ENCODE results near the gene MUS81. TPM values are rescaled to one million over a fixed set of nuclear protein-coding genes. Genes with fewer than 3 reads are reported as not detected.

Gene MUS81
- total and polyA plus RNA-seq, 2 of the 13 experiments (the other 11 are each of a cell fraction or from before 2014, with no cell fraction given): 25.6 to 30.2 TPM

- TF ChIP-seq ZBTB4 (CRISPR knock-in tag; IDR thresholded peaks at IDR 0.05; ENCODE audit: borderline replicate concordance) (no peak), PCBP2 (optimal IDR thresholded peaks at IDR 0.05; ENCODE audit: low read depth, low read length, poor library complexity, severe bottlenecking) (no peak), ZMYM4 (CRISPR knock-in tag; IDR thresholded peaks at IDR 0.05) (no peak), KDM1A (CRISPR knock-in tag; IDR thresholded peaks at IDR 0.05) (no peak), RFX1 (IDR thresholded peaks at IDR 0.05) (no peak), HOXA7 (CRISPR knock-in tag; IDR thresholded peaks at IDR 0.05) (no peak), CCDC6 (CRISPR knock-in tag; IDR thresholded peaks at IDR 0.05) (no peak), ZKSCAN8 (CRISPR knock-in tag; IDR thresholded peaks at IDR 0.05; ENCODE audit: borderline replicate concordance) (no peak), ZBTB7B (CRISPR knock-in tag; IDR thresholded peaks at IDR 0.05) (no peak)
- TF ChIP-seq, protein P1, sequence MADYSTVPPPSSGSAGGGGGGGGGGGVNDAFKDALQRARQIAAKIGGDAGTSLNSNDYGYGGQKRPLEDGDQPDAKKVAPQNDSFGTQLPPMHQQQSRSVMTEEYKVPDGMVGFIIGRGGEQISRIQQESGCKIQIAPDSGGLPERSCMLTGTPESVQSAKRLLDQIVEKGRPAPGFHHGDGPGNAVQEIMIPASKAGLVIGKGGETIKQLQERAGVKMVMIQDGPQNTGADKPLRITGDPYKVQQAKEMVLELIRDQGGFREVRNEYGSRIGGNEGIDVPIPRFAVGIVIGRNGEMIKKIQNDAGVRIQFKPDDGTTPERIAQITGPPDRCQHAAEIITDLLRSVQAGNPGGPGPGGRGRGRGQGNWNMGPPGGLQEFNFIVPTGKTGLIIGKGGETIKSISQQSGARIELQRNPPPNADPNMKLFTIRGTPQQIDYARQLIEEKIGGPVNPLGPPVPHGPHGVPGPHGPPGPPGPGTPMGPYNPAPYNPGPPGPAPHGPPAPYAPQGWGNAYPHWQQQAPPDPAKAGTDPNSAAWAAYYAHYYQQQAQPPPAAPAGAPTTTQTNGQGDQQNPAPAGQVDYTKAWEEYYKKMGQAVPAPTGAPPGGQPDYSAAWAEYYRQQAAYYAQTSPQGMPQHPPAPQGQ (CRISPR knock-in tag; IDR thresholded peaks at IDR 0.05; ENCODE audit: borderline replicate concordance): no peak
These were observed 20.7 kb downstream of the MUS81 start (continued) for GRCh38 chr11:65880844-65881421.

All from HepG2 (cell line).